Endothelial cell of umbilical vein (primary cell): ENCODE results near the gene LIPE. TPM values are rescaled to one million over a fixed set of nuclear protein-coding genes. Genes with fewer than 3 reads are reported as not detected.

ENCODE experiments used
- BruUV-seq: library from RNA; stranded (reverse); fragments of 400-500 nt; replicated peaks from 2 replicates; lab custom pipeline; 2021; lab: Mats Ljungman, UMichigan
- CTCF ChIA-PET: fragments of 300-600, 350-600 bp; sonication (Branson Sonifier 250); formaldehyde crosslinking; loops from one replicate; lab custom pipeline; 2021; ENCODE audit warnings: antibody characterized with exemption, inconsistent platforms; lab: Charles Lee
- POLR2A ChIA-PET: fragments of 300-600, 350-600 bp; sonication (Branson Sonifier 250); formaldehyde crosslinking; loops from one replicate; lab custom pipeline; 2021; ENCODE audit warnings: antibody characterized with exemption, inconsistent platforms; lab: Charles Lee
- DNase-seq: peaks from one replicate; pipeline ENCODE4 v3.0.0-alpha.2; 2011; ENCODE audit warnings: low read depth, low spot score
- FAIRE-seq: peaks from 2 replicates; lab custom pipeline; 2011; peaks lifted over from hg19 to GRCh38; lab: Jason Lieb, UNC
- H2AFZ ChIP-seq: 2 replicates; pipeline ENCODE4 v1.6.0; 2012; ENCODE audit warnings: low read depth, low read length, control low read depth, inconsistent platforms
- H3K27ac ChIP-seq: 2 replicates; pipeline ENCODE4 v1.5.1; 2011; ENCODE audit warnings: low read depth, mild to moderate bottlenecking, control low read depth, low read length, moderate library complexity; ENCODE audit not compliant: insufficient read depth
- H3K27me3 ChIP-seq, 2 experiments: 2 replicates each; pipeline versions ENCODE4 v1.6.0 to v1.6.1; 2011; ENCODE audit warnings: low read length in 2 of 2, mixed read lengths in 1 of 2; ENCODE audit not compliant: control insufficient read depth in 2 of 2, insufficient read depth in 2 of 2
- H3K36me3 ChIP-seq, 2 experiments: 2 replicates in 1 of 2; 3 replicates in 1 of 2; pipeline ENCODE4 v1.5.1; 2011; ENCODE audit warnings: low read length in 2 of 2, mild to moderate bottlenecking in 1 of 2, moderate library complexity in 1 of 2; ENCODE audit not compliant: control insufficient read depth in 2 of 2, insufficient read depth in 2 of 2; ENCODE audit errors: extremely low read depth in 1 of 2
- H3K4me1 ChIP-seq: 3 replicates; pipeline ENCODE4 v1.5.1; 2011; ENCODE audit warnings: mild to moderate bottlenecking, low read length; ENCODE audit not compliant: control insufficient read depth, insufficient read depth; ENCODE audit errors: extremely low read depth
- H3K4me2 ChIP-seq: 2 replicates; pipeline ENCODE4 v1.6.1; 2011; ENCODE audit warnings: low read length, control low read depth, mixed read lengths; ENCODE audit not compliant: insufficient read depth
- H3K4me3 ChIP-seq, 3 experiments: fragments of 200-600 bp in 1 of 3; sonication (generic), shearing (Covaris generic) in 1 of 3; replicated peaks in 1 of 3; 2 replicates each; pipeline ENCODE4 v1.5.1; 2011 to 2016; ENCODE audit warnings: control low read depth in 3 of 3, low read length in 3 of 3, mild to moderate bottlenecking in 2 of 3, inconsistent platforms in 1 of 3, low read depth in 1 of 3, moderate library complexity in 1 of 3; ENCODE audit not compliant: insufficient read depth in 1 of 3
- H3K79me2 ChIP-seq: 2 replicates; pipeline ENCODE4 v1.6.0; 2012; ENCODE audit warnings: low read length, inconsistent platforms; ENCODE audit not compliant: control insufficient read depth, insufficient read depth
- H3K9ac ChIP-seq: replicated peaks from 2 replicates; pipeline ENCODE3; 2011; ENCODE audit warnings: low read length, control low read depth; ENCODE audit not compliant: insufficient read depth; ENCODE audit errors: extremely low read depth
- H3K9me1 ChIP-seq: replicated peaks from 3 replicates; pipeline ENCODE4 v1.6.0; 2011; ENCODE audit warnings: mild to moderate bottlenecking, low read length; ENCODE audit not compliant: control insufficient read depth, insufficient read depth; ENCODE audit errors: extremely low read depth
- H3K9me3 ChIP-seq: replicated peaks from 2 replicates; pipeline ENCODE4 v1.5.1; 2012; ENCODE audit warnings: low read length, inconsistent platforms; ENCODE audit not compliant: control insufficient read depth, insufficient read depth
- H4K20me1 ChIP-seq: replicated peaks from 2 replicates; pipeline ENCODE3; 2011; ENCODE audit warnings: mild to moderate bottlenecking, low read length; ENCODE audit not compliant: control insufficient read depth, insufficient read depth; ENCODE audit errors: extremely low read depth
- EZH2 ChIP-seq: IDR thresholded peaks from 2 replicates; pipeline ENCODE4 v1.6.1; 2012; ENCODE audit warnings: borderline replicate concordance, low read depth, mild to moderate bottlenecking, moderate library complexity, low read length, inconsistent platforms; ENCODE audit not compliant: severe bottlenecking
- FOS ChIP-seq: IDR thresholded peaks from 2 replicates; pipeline ENCODE4 v1.6.1; 2011; ENCODE audit warnings: mild to moderate bottlenecking, low read length, moderate library complexity, borderline replicate concordance; ENCODE audit not compliant: insufficient read depth
- GATA2 ChIP-seq: IDR thresholded peaks from 2 replicates; pipeline ENCODE4 v1.7.0; 2011; ENCODE audit warnings: low read depth, mild to moderate bottlenecking, moderate library complexity, mixed read lengths, low read length; ENCODE audit not compliant: insufficient read length, insufficient read depth
- JUN ChIP-seq: IDR thresholded peaks from 2 replicates; pipeline ENCODE4 v1.6.1; 2011; ENCODE audit warnings: borderline replicate concordance, low read depth; ENCODE audit not compliant: insufficient read length, insufficient read depth
- MAX ChIP-seq: IDR thresholded peaks from 2 replicates; pipeline ENCODE4 v1.6.1; 2011; ENCODE audit not compliant: insufficient read depth, insufficient read length
- MYC ChIP-seq: IDR thresholded peaks from one replicate; pipeline ENCODE4 v1.6.1; 2011; ENCODE audit warnings: mild to moderate bottlenecking, low read depth, low read length
- POLR2A ChIP-seq: IDR thresholded peaks from 2 replicates; pipeline ENCODE4 v1.6.1; 2012; ENCODE audit warnings: low read depth, mild to moderate bottlenecking, control low read depth, low read length
- POLR2AphosphoS5 ChIP-seq: IDR thresholded peaks from 2 replicates; pipeline ENCODE4 v1.6.1; 2012; ENCODE audit warnings: low read depth, mild to moderate bottlenecking, control low read depth, low read length, moderate library complexity; ENCODE audit not compliant: insufficient read depth
- dilution Hi-C: fragments of 300-500 bp; cut with MboI; formaldehyde crosslinking; loops from one replicate; pipeline ENCODE4 v1.15.0; 2019; ENCODE audit warnings: low sequenced_read_pairs; ENCODE audit not compliant: extremely low pct_ligation_motif_present
- intact Hi-C: fragments of 100-400 bp; cut with micrococcal nuclease; formaldehyde crosslinking; loops from one replicate; pipeline ENCODE4 v1.10.0; 2022
- polyA plus RNA-seq, 4 experiments: library from polyadenylated mRNA; depleted of rRNA in 3 of 4; stranded (reverse) in 3 of 4; unstranded in 1 of 4; fragments of >200 nt; gene quantifications; 2 replicates each; pipeline versions ENCODE4 v1.2.1 to v1.2.3, GENCODE V29; 2011 to 2012; ENCODE audit warnings: missing spikeins in 1 of 4
- total RNA-seq: library from RNA; stranded (reverse); gene quantifications from 2 replicates; pipeline ENCODE4 v1.2.3, GENCODE V29; 2021
- TF ChIP-seq, protein P1 (sequence below), 2 donors: IDR thresholded peaks; 1 replicate in 1 of 2; 2 replicates in 1 of 2; pipeline ENCODE4 v1.5.1; 2011; ENCODE audit warnings: low read length in 2 of 2, mild to moderate bottlenecking in 2 of 2, moderate library complexity in 2 of 2, control low read depth in 1 of 2, inconsistent platforms in 1 of 2, low read depth in 1 of 2; ENCODE audit not compliant: insufficient read depth in 1 of 2; ENCODE audit errors: extremely low read depth in 1 of 2

Gene LIPE
- total and polyA plus RNA-seq, 2 donors (not counting 3 experiments of a cell fraction or from before 2014, with no cell fraction given): 3.8 to 13.5 TPM

DNA sequence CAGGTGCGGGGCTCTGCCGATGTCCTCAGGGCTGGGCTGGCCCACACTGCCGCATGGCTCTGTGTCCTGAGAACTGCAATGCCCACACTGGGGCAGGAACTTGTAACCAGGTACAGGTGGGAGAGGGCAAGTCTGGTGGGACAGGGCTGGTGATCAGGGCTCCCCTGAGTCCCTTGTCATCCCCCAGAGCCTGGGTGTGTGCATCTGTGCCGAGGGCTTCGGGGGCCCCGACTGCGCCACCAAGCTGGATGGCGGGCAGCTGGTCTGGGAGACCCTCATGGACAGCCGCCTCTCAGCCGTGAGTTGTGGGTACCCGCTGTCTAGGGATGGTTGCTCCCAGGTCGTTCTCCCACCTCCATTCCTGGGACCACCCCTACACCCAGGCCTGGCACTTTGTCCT lies 71.3 kb downstream of the LIPE start:
- Histone ChIP-seq H3K9ac (no peak overlapping the region), H4K20me1 (no peaks in the 10 kb centered on the region), H3K36me3 (peaks cover 0 to 25% of the 10 kb centered on the region in 2 experiments), H3K4me2 (no peak overlapping the region), H3K4me1 (no peaks in the 10 kb centered on the region), H3K9me1 (no peaks in the 10 kb centered on the region), H2AFZ (no peak overlapping the region), H3K9me3 (no peaks in the 10 kb centered on the region), H3K27me3 (no peaks in the 10 kb centered on the region), H3K4me3 (no peak overlapping the region), H3K27ac (no peak overlapping the region), H3K79me2 (no peaks in the 10 kb centered on the region)
- dilution Hi-C loops (no loop called here), intact Hi-C loops (no loop called here)
- BruUV-seq: no TSS peak
- POLR2A ChIA-PET: no interaction called here
- no peak for FAIRE-seq
- CTCF ChIA-PET: no interaction called here
- DNase-seq: no peak
- TF ChIP-seq GATA2 (no peak), EZH2 (no peak), MYC (no peak), MAX (no peak), POLR2AphosphoS5 (no peak), FOS (no peak), POLR2A (no peak), JUN (no peak)
- TF ChIP-seq, protein P1, sequence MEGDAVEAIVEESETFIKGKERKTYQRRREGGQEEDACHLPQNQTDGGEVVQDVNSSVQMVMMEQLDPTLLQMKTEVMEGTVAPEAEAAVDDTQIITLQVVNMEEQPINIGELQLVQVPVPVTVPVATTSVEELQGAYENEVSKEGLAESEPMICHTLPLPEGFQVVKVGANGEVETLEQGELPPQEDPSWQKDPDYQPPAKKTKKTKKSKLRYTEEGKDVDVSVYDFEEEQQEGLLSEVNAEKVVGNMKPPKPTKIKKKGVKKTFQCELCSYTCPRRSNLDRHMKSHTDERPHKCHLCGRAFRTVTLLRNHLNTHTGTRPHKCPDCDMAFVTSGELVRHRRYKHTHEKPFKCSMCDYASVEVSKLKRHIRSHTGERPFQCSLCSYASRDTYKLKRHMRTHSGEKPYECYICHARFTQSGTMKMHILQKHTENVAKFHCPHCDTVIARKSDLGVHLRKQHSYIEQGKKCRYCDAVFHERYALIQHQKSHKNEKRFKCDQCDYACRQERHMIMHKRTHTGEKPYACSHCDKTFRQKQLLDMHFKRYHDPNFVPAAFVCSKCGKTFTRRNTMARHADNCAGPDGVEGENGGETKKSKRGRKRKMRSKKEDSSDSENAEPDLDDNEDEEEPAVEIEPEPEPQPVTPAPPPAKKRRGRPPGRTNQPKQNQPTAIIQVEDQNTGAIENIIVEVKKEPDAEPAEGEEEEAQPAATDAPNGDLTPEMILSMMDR (IDR thresholded peaks at IDR 0.05; ENCODE audit: extremely low read depth in 1 of 2, insufficient read depth in 1 of 2, low read depth in 1 of 2, low read length in 2 of 2): no peak
